GM19193 (cell line): ENCODE measurements around the gene PSD.

ENCODE experiments used
- POLR2A ChIP-seq: IDR thresholded peaks from 4 replicates; pipeline ENCODE4 v1.6.1; 2011; ENCODE audit not compliant: insufficient read depth, insufficient read length; ENCODE audit errors: extremely low read depth

PSD gene

DNA sequence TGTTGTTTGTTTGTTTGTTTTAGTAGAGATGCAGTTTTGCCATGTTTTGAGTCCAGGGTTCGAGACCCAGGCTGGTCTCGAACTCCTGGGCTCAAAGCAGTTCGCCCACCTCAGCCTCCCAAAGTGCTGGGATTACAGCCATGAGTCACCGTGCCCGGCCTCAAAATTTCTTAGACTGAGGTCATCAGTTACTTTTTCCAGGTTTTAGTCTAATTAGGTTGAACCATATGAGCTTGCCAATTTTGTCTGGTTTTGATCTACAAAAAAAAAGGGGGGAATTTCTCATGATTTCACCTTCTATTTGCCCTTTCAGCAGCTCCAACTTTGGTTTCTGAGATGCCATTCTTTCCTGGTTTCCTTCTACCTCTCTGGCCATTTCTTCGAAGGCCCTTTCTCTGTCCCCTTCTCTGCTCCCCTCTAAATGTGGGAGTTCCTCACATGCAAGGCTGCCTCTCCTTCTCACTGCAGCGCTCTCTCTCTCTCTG, 8.3 kb upstream of the PSD start:
- TF ChIP-seq POLR2A = no peak

- TF ChIP-seq POLR2A = no peak
Observed at GRCh38 chr10:102425444-102425843, 6.9 kb upstream of the PSD start.

DNA sequence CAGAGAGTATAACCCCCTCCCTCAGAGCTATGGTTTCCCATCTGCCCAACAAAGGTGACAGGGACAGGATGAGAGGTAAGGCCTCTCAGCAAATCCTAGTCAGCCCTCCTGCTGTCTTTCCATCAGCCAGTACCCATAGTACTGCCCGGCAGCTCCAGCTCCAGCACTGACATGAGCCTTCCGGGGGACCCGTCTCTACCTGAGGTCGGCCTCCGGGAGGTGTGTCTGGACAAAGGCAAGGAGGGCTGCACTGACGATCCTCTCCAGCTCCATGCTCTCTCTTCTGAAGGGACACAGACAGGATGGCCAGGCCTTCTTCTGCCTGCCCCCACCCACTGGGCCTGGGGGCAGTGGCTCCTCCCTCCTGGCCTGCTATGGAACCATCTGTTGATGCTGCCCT, 6.3 kb upstream of the PSD start:
- TF ChIP-seq POLR2A = no peak

DNA sequence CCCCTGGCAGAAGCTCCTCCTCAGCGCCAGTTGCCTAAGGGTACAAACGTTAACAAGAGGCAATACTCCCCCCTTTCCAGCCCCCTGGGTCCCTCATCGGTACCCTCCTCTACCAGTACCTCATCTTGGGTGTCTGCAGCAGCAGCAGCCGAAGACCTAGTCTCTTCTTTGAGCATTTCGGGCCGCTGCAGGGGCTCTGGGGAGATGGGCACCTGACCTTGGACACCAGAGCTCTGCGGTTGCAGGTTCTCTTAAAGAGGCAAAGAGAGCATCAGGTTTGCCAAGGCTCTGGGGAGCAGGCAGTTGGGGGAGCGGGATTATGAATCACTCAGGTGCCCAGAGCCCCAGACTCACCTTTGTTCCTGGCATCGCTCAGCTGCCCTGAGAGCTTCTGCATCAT, 5.6 kb upstream of the PSD start:
- TF ChIP-seq POLR2A = no peak

- no peak for TF ChIP-seq POLR2A
Observed at GRCh38 chr10:102423372-102423968, 4.9 kb upstream of the PSD start.

- peak; percentile 36 for TF ChIP-seq POLR2A
Observed at GRCh38 chr10:102422545-102423129, 4.1 kb upstream of the PSD start.

- no peak for TF ChIP-seq POLR2A
Observed at GRCh38 chr10:102421757-102422512, 3.4 kb upstream of the PSD start.

GRCh38 chr10:102421507-102421756, 2.8 kb upstream of the PSD start:
- no peak for TF ChIP-seq POLR2A

GRCh38 chr10:102420714-102421506, 2.3 kb upstream of the PSD start, which contains the start of gene FBXL15:
FBXL15 (plus strand) TSS chr10:102420836; CDS start chr10:102421130, 294 bp downstream.
- peak; percentile 69 for TF ChIP-seq POLR2A

DNA sequence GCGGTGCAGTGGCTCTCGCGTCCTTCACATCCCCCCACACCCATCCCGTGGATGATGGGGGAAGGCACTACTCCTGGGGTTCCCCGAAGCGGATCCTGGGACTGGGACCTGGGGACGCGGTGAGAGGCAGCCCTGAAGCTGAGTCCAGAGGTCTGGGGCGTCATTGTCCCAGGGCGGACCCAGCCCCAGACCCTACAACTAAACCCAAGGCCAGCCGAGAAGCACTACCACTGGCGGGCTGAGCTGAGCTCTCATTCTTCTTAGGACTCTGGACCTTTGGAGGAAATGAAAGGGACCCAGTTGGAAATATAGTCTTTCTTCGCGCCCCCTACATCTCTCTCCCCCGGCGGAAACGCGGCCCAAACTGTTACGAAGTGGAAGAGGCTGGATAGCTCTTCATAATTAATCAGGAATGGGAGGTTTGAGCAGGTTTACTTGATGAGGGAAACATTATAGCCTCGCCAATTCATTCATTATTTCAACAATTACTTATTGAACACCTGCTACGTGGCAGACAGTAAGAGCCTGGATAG, 1.7 kb upstream of the PSD start:
- no peak for TF ChIP-seq POLR2A

GRCh38 chr10:102419269-102420180, 940 bp upstream of the PSD start:
- no peak for TF ChIP-seq POLR2A

DNA sequence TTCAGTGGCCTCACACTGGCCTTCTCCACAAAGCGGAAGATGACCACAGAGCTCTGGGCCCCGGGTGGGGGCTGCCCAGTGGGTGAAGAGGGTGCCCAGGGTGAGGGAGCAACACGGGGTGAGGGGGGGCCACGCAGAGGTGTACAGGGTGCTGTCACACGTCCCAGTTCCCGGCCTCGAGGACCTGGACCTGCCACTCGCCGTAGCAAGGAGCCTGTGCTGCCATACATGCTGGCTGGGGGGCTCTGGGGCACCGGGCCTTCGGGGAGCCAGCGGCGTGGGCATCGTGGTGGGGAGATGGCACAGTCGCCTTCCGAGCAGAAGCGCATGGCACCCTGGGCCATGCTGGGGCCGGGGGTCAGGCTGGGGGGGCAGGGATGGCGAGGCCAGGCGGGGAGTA, 1.9 kb downstream of the PSD start:
- TF ChIP-seq POLR2A = no peak

DNA sequence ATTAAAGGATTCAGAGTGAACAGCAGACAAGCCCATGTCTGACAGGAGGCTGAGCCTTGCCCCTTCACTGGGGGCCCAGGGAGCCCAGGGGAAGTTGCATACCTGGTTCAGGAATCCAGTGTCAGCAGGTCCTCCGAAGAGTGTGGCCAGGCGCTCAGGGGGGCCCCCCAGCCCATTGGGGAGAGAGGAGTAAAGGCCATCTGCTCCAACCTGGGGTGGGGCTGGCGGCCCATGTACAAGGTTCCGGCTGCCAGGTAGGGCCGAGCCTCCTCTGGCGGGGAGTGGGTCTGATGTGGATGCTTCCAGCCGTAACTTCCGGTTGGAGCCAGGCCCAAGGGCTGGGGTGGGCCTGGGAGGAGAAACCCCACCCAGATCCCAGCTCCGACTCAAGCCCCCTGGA, 2.3 kb downstream of the PSD start:
- TF ChIP-seq POLR2A = no peak

DNA sequence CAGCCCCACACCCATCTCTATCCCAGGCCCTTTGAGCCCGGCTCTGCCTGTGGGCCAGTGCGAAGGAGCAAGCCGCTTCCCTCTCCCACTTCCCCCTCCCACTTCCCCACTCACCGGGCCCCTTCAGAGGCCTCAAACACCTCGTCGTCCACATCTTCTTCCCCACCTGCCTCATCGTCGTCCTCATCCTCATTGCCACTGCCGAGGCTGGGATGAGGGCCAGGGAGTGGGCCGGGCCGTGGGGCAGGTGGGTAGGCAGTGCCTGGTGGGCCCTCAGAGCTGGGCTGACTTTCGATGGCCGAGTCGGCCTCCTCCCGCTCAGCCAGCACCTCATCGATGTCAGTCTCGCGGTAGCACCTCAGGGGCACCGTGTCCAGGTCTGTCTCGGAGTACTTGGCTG, 3.8 kb downstream of the PSD start:
- no peak for TF ChIP-seq POLR2A
